ENCODE measurements around the gene DPT. TPM values are rescaled to one million over a fixed set of nuclear protein-coding genes. Genes with fewer than 3 reads are reported as not detected.

DPT gene
- total and polyA plus RNA-seq, 2 donors (not counting 3 experiments of a cell fraction or from before 2014, with no cell fraction given) = not detected

DNA sequence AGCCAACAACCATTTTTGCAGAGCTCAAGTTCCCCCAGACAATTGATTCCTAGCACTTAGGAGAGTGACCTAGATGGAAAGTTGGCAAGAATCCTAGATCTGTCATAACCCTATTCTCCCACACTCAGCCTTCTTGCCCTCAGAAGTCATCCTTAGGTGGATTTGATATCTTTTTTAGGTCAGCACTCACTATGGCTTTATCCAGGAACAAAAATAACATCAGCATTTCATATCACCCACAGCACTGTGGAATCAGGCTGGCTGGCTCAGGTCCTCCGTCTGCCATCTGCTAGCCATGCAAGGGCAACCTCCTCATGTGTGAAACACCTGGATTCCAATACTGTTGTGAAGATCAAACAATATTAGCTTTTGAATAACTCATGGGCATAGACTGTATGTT, 6.0 kb downstream of the DPT start:
- BruUV-seq (replicated peaks) = no TSS peak
- H3K27ac ChIP-seq (ENCODE audit: insufficient read depth, low read depth, low read length) = no peak overlapping the region
- H3K79me2 ChIP-seq (ENCODE audit: control insufficient read depth, insufficient read depth, low read length) = no peaks in the 10 kb centered on the region
- DNase-seq (ENCODE audit: low read depth, low spot score) (no peak), FAIRE-seq (no peak)
- H4K20me1 ChIP-seq (replicated peaks; ENCODE audit: control insufficient read depth, extremely low read depth, insufficient read depth, low read length) = no peaks in the 10 kb centered on the region
- H3K9me1 ChIP-seq (replicated peaks; ENCODE audit: control insufficient read depth, extremely low read depth, insufficient read depth, low read length) = no peaks in the 10 kb centered on the region
- no peak for TF ChIP-seq JUN (IDR thresholded peaks at IDR 0.05; ENCODE audit: borderline replicate concordance, insufficient read depth, insufficient read length, low read depth)
- TF ChIP-seq MYC (IDR thresholded peaks at IDR 0.05; ENCODE audit: low read depth, low read length) = no peak
- TF ChIP-seq POLR2A (IDR thresholded peaks at IDR 0.05; ENCODE audit: low read depth, low read length) = no peak
- TF ChIP-seq FOS (IDR thresholded peaks at IDR 0.05; ENCODE audit: borderline replicate concordance, insufficient read depth, low read length) = no peak
- TF ChIP-seq, protein P1, sequence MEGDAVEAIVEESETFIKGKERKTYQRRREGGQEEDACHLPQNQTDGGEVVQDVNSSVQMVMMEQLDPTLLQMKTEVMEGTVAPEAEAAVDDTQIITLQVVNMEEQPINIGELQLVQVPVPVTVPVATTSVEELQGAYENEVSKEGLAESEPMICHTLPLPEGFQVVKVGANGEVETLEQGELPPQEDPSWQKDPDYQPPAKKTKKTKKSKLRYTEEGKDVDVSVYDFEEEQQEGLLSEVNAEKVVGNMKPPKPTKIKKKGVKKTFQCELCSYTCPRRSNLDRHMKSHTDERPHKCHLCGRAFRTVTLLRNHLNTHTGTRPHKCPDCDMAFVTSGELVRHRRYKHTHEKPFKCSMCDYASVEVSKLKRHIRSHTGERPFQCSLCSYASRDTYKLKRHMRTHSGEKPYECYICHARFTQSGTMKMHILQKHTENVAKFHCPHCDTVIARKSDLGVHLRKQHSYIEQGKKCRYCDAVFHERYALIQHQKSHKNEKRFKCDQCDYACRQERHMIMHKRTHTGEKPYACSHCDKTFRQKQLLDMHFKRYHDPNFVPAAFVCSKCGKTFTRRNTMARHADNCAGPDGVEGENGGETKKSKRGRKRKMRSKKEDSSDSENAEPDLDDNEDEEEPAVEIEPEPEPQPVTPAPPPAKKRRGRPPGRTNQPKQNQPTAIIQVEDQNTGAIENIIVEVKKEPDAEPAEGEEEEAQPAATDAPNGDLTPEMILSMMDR (IDR thresholded peaks at IDR 0.05; ENCODE audit: extremely low read depth in 1 of 2, insufficient read depth in 1 of 2, low read depth in 1 of 2, low read length in 2 of 2) = no peak
- TF ChIP-seq POLR2AphosphoS5 (IDR thresholded peaks at IDR 0.05; ENCODE audit: insufficient read depth, low read depth, low read length) = no peak
- TF ChIP-seq, protein P2, sequence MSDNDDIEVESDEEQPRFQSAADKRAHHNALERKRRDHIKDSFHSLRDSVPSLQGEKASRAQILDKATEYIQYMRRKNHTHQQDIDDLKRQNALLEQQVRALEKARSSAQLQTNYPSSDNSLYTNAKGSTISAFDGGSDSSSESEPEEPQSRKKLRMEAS (IDR thresholded peaks at IDR 0.05; ENCODE audit: insufficient read depth, insufficient read length) = no peak
- TF ChIP-seq EZH2 (IDR thresholded peaks at IDR 0.05; ENCODE audit: borderline replicate concordance, low read depth, low read length, severe bottlenecking) = no peak
- TF ChIP-seq GATA2 (IDR thresholded peaks at IDR 0.05; ENCODE audit: insufficient read depth, insufficient read length, low read depth, low read length) = no peak
- H2AFZ ChIP-seq (ENCODE audit: low read depth, low read length) = no peak overlapping the region
- H3K4me2 ChIP-seq (ENCODE audit: insufficient read depth, low read length) = no peak overlapping the region
- no peaks in the 10 kb centered on the region for H3K27me3 ChIP-seq (ENCODE audit: control insufficient read depth in 2 of 2, insufficient read depth in 2 of 2, low read length in 2 of 2)
- H3K9me3 ChIP-seq (replicated peaks; ENCODE audit: control insufficient read depth, insufficient read depth, low read length) = no peaks in the 10 kb centered on the region
- no peak overlapping the region for H3K9ac ChIP-seq (replicated peaks; ENCODE audit: extremely low read depth, insufficient read depth, low read length)
- intact Hi-C loops (cut with micrococcal nuclease) = no loop called here
- no peaks in the 10 kb centered on the region for H3K36me3 ChIP-seq (ENCODE audit: control insufficient read depth in 2 of 2, extremely low read depth in 1 of 2, insufficient read depth in 2 of 2, low read length in 2 of 2)
- POLR2A ChIA-PET = no interaction called here
- CTCF ChIA-PET = interaction anchor here (0.7 kb wide), 1 partner anchor 380 kb away, joined by 3 read pairs; no protein-coding TSS in a partner anchor
- H3K4me1 ChIP-seq (ENCODE audit: control insufficient read depth, extremely low read depth, insufficient read depth, low read length) = no peaks in the 10 kb centered on the region
- no peak overlapping the region for H3K4me3 ChIP-seq (replicated peaks in 1 of 3; ENCODE audit: insufficient read depth in 1 of 3, low read depth in 1 of 3, low read length in 3 of 3)
- dilution Hi-C loops (cut with MboI; ENCODE audit: extremely low pct_ligation_motif_present, low sequenced_read_pairs) = no loop called here
